Urinary bladder (tissue), 4 donors: ENCODE data around the gene INPP4B. TPM values are rescaled to one million over a fixed set of nuclear protein-coding genes. Genes with fewer than 3 reads are reported as not detected.

ENCODE experiments used
- DNase-seq: peaks from one replicate; pipeline ENCODE4 v3.0.0-alpha.2; 2015; ENCODE audit errors: extremely low spot score
- H3K27ac ChIP-seq: one replicate; pipeline ENCODE4 v1.5.1; 2013; ENCODE audit warnings: low read depth, mild to moderate bottlenecking, moderate library complexity
- H3K36me3 ChIP-seq: one replicate; pipeline ENCODE4 v1.6.1; 2013; ENCODE audit warnings: mild to moderate bottlenecking, moderate library complexity; ENCODE audit not compliant: insufficient read depth
- H3K4me1 ChIP-seq: one replicate; pipeline ENCODE4 v1.6.1; 2013; ENCODE audit warnings: mild to moderate bottlenecking, moderate library complexity; ENCODE audit not compliant: insufficient read depth
- H3K4me3 ChIP-seq: one replicate; pipeline ENCODE4 v1.5.1; 2013; ENCODE audit warnings: low read depth, low read length
- WGBS: extraction: QIAGEN DNeasy Blood & Tissue Kit; methylation state at CpG from one replicate; pipeline ENCODE4 v1.1.7; 2013; 5-methylcytosine and 5-hydroxymethylcytosine counted together
- polyA plus RNA-seq: library from polyadenylated mRNA; stranded (reverse); fragments of 200-250 nt; gene quantifications from one replicate; pipeline ENCODE4 v1.2.3, GENCODE V29; 2013
- total RNA-seq: library from RNA; depleted of rRNA; stranded (reverse); fragments of >200 nt; gene quantifications from one replicate; pipeline ENCODE4 v1.2.3, GENCODE V29; 2014
- donor health status: healthy with polysubstance abuse.
- donor health status: healthy.

INPP4B gene
- total and polyA plus RNA-seq, 2 donors = 4.7 to 53.9 TPM

GRCh38 chr4:142703694-142704309, 142.3 kb downstream of the INPP4B start:
- no peak for DNase-seq
- Histone ChIP-seq H3K4me1 (peaks cover 2% of the 10 kb centered on the region), H3K4me3 (no peak overlapping the region), H3K27ac (no peak overlapping the region), H3K36me3 (no peaks in the 10 kb centered on the region)
- 54% methylated on average over 4 of the region's 4 CpGs for WGBS

- no peak for DNase-seq
Observed at GRCh38 chr4:142701017-142701416, 145.1 kb downstream of the INPP4B start.

GRCh38 chr4:142700531-142700930, 145.6 kb downstream of the INPP4B start:
- DNase-seq = no peak
- Histone ChIP-seq H3K4me3 (no peak overlapping the region), H3K4me1 (peaks cover 1% of the 10 kb centered on the region), H3K27ac (no peak overlapping the region), H3K36me3 (no peaks in the 10 kb centered on the region)

More at GRCh38 chr4:142701017-142701416, 145.1 kb downstream of the INPP4B start:
- Histone ChIP-seq H3K4me3 (no peak overlapping the region), H3K36me3 (no peaks in the 10 kb centered on the region), H3K27ac (no peak overlapping the region), H3K4me1 (peaks cover 1% of the 10 kb centered on the region)

- no peak overlapping the region for H3K4me3 ChIP-seq
- H3K27ac ChIP-seq = no peak overlapping the region
- WGBS = 88% methylated on average over 1 of the region's 1 CpG
- H3K36me3 ChIP-seq = no peaks in the 10 kb centered on the region
- DNase-seq = no peak
- peaks cover 1% of the 10 kb centered on the region for H3K4me1 ChIP-seq
Observed at GRCh38 chr4:142698552-142698951, 147.5 kb downstream of the INPP4B start.

GRCh38 chr4:142697928-142698327, 148.2 kb downstream of the INPP4B start:
- 90% methylated on average over 1 of the region's 1 CpG for whole genome bisulfite sequencing
- no peak for DNase-seq
- H3K36me3 ChIP-seq = no peaks in the 10 kb centered on the region
- no peak overlapping the region for H3K4me3 ChIP-seq
- no peak overlapping the region for H3K27ac ChIP-seq
- peaks cover 1% of the 10 kb centered on the region for H3K4me1 ChIP-seq

- 63% methylated on average over 2 of the region's 2 CpGs for WGBS
- H3K36me3 ChIP-seq = no peaks in the 10 kb centered on the region
- H3K4me1 ChIP-seq = peaks cover 1% of the 10 kb centered on the region
- DNase-seq = no peak
- no peak overlapping the region for H3K4me3 ChIP-seq
- H3K27ac ChIP-seq = no peak overlapping the region
Observed at GRCh38 chr4:142697320-142697719, 148.8 kb downstream of the INPP4B start.

GRCh38 chr4:142696334-142697122, 149.6 kb downstream of the INPP4B start:
- H3K4me3 ChIP-seq = no peak overlapping the region
- peaks cover 1% of the 10 kb centered on the region for H3K4me1 ChIP-seq
- no peak for DNase-seq
- no peaks in the 10 kb centered on the region for H3K36me3 ChIP-seq
- 68% methylated on average over 3 of the region's 3 CpGs for WGBS
- H3K27ac ChIP-seq = no peak overlapping the region

GRCh38 chr4:142690406-142691163, 155.5 kb downstream of the INPP4B start:
- WGBS = 89% methylated on average over 4 of the region's 4 CpGs
- Histone ChIP-seq H3K4me3 (no peak overlapping the region), H3K36me3 (no peaks in the 10 kb centered on the region), H3K4me1 (no peaks in the 10 kb centered on the region), H3K27ac (no peak overlapping the region)
- no peak for DNase-seq

- 93% methylated on average over 6 of the region's 6 CpGs for WGBS
- DNase-seq = no peak
Observed at GRCh38 chr4:142687547-142688275, 158.4 kb downstream of the INPP4B start.

GRCh38 chr4:142686081-142686480, 160.0 kb downstream of the INPP4B start:
- Histone ChIP-seq H3K4me3 (no peak overlapping the region), H3K4me1 (no peaks in the 10 kb centered on the region), H3K27ac (no peak overlapping the region), H3K36me3 (no peaks in the 10 kb centered on the region)
- DNase-seq = no peak
- WGBS = 66% methylated on average over 1 of the region's 1 CpG

More at GRCh38 chr4:142687547-142688275, 158.4 kb downstream of the INPP4B start:
- Histone ChIP-seq H3K27ac (no peak overlapping the region), H3K36me3 (no peaks in the 10 kb centered on the region), H3K4me1 (no peaks in the 10 kb centered on the region), H3K4me3 (no peak overlapping the region)

- Histone ChIP-seq H3K27ac (no peak overlapping the region), H3K4me1 (no peaks in the 10 kb centered on the region), H3K36me3 (no peaks in the 10 kb centered on the region), H3K4me3 (no peak overlapping the region)
- no peak for DNase-seq
- 85% methylated on average over 3 of the region's 3 CpGs for WGBS
Observed at GRCh38 chr4:142683997-142684396, 162.1 kb downstream of the INPP4B start.

- WGBS = 87% methylated on average over 2 of the region's 2 CpGs
- Histone ChIP-seq H3K36me3 (no peaks in the 10 kb centered on the region), H3K4me3 (no peak overlapping the region), H3K4me1 (no peaks in the 10 kb centered on the region), H3K27ac (no peak overlapping the region)
- DNase-seq = no peak
Observed at GRCh38 chr4:142683503-142683902, 162.6 kb downstream of the INPP4B start.

GRCh38 chr4:142671516-142671915, 174.6 kb downstream of the INPP4B start:
- whole genome bisulfite sequencing = 82% methylated on average over 2 of the region's 2 CpGs

More at GRCh38 chr4:142671516-142671915, 174.6 kb downstream of the INPP4B start:
- Histone ChIP-seq H3K4me3 (no peak overlapping the region), H3K36me3 (no peaks in the 10 kb centered on the region), H3K27ac (no peak overlapping the region), H3K4me1 (no peaks in the 10 kb centered on the region)
- DNase-seq = no peak
